Vagina (tissue), 2 donors: ENCODE data around the gene SPPL2A. TPM values are rescaled to one million over a fixed set of nuclear protein-coding genes. Genes with fewer than 3 reads are reported as not detected.
A peak's percentile ranks its signal among the peaks of the same experiment; 100 is the strongest.
"Not testable (repeated sequence)": the region's sequence is repeated elsewhere in the genome, so short reads cannot be mapped to it uniquely, and the experiment has no call there.

Experiments
- DNase-seq, 2 donors: peaks; one replicate each; pipeline ENCODE4 v3.0.0-alpha.2; 2017; ENCODE audit errors: extremely low spot score in 2 of 2
- H3K27ac ChIP-seq: fragments of 200-600 bp; sonication (generic); one replicate; pipeline ENCODE4 v1.5.1; 2019
- H3K27me3 ChIP-seq: fragments of 200-600 bp; sonication (generic); one replicate; pipeline ENCODE4 v1.5.1; 2019
- H3K36me3 ChIP-seq, 2 donors: fragments of 200-600 bp; sonication (generic); one replicate each; pipeline ENCODE4 v1.5.1; 2017 to 2019
- H3K4me1 ChIP-seq: fragments of 200-600 bp; sonication (generic); one replicate; pipeline ENCODE4 v1.5.1; 2019
- H3K4me3 ChIP-seq, 2 donors: fragments of 200-600 bp; sonication (generic); 1 replicate in 1 of 2; 2 replicates in 1 of 2; pipeline ENCODE4 v1.5.1; 2016 to 2019
- H3K9me3 ChIP-seq: fragments of 200-600 bp; sonication (generic); one replicate; pipeline ENCODE4 v1.5.1; 2019
- CTCF ChIP-seq, 3 experiments: fragments of 450-650 bp in 2 of 3; fragments of 200-600 bp in 1 of 3; sonication (generic) in 1 of 3; IDR thresholded peaks; one replicate each; pipeline ENCODE4 v1.5.1; 2017 to 2019; ENCODE audit warnings: antibody characterized with exemption in 3 of 3, mild to moderate bottlenecking in 2 of 3, moderate library complexity in 2 of 3
- POLR2A ChIP-seq, 2 donors: fragments of 450-650 bp; IDR thresholded peaks; one replicate each; pipeline ENCODE4 v1.6.1; 2017; ENCODE audit warnings: antibody characterized with exemption in 2 of 2, mild to moderate bottlenecking in 2 of 2, moderate library complexity in 2 of 2
- POLR2AphosphoS5 ChIP-seq, 2 donors: sonication (generic); formaldehyde crosslinking; IDR thresholded peaks; one replicate each; pipeline ENCODE4 v1.9.0; 2017; ENCODE audit warnings: antibody characterized with exemption in 2 of 2, mild to moderate bottlenecking in 2 of 2, low read depth in 1 of 2; ENCODE audit not compliant: insufficient read depth in 1 of 2
- intact Hi-C: fragments of 100-400 bp; cut with DNase I; formaldehyde crosslinking; loops from one replicate; pipeline ENCODE4 v1.15.1; 2023
- total RNA-seq: library from RNA; depleted of rRNA; stranded (reverse); fragments of >200 nt; gene quantifications from one replicate; pipeline ENCODE4 v1.2.3, GENCODE V29; 2016

Gene SPPL2A
- 147 TPM for total RNA-seq

- intact Hi-C loops: no loop called here
- peak in 1 of 2 donors; percentile 88 for DNase-seq
- Histone ChIP-seq H3K36me3 (no peaks in the 10 kb centered on the region), H3K27ac (peak within 1 kb of the TSS; percentile 92), H3K9me3 (no peaks in the 10 kb centered on the region), H3K4me3 (peak within 1 kb of the TSS; percentile 69 to 86), H3K27me3 (no peaks in the 10 kb centered on the region), H3K4me1 (peaks cover 30% of the 10 kb centered on the region)
- TF ChIP-seq POLR2A (IDR thresholded peaks at IDR 0.05) (peak in 1 of 2 donors; percentile 58), CTCF (IDR thresholded peaks at IDR 0.05) (no peak), POLR2AphosphoS5 (IDR thresholded peaks at IDR 0.05; ENCODE audit: insufficient read depth in 1 of 2, low read depth in 1 of 2) (peak; percentile 32 to 80)
These were observed at the start of gene SPPL2A for GRCh38 chr15:50765195-50765967. Gene SPPL2A, minus strand, starts transcription at chr15:50765706. Its CDS starts 173 bp downstream, at chr15:50765533.

GRCh38 chr15:50814634-50815033 lies 49.1 kb upstream of the SPPL2A start:
- Histone ChIP-seq H3K27ac (no peak overlapping the region), H3K4me3 (no peak overlapping the region), H3K4me1 (no peaks in the 10 kb centered on the region), H3K9me3 (no peaks in the 10 kb centered on the region), H3K27me3 (no peaks in the 10 kb centered on the region), H3K36me3 (no peaks in the 10 kb centered on the region)
- no peak for TF ChIP-seq CTCF (IDR thresholded peaks at IDR 0.05)
- DNase-seq: no peak
- intact Hi-C loops: no loop called here

GRCh38 chr15:50813865-50814264 lies 48.4 kb upstream of the SPPL2A start:
- DNase-seq: no peak
- H3K9me3 ChIP-seq: no peaks in the 10 kb centered on the region
- TF ChIP-seq POLR2A (IDR thresholded peaks at IDR 0.05) (no peak), POLR2AphosphoS5 (IDR thresholded peaks at IDR 0.05; ENCODE audit: insufficient read depth in 1 of 2, low read depth in 1 of 2) (no peak), CTCF (IDR thresholded peaks at IDR 0.05) (no peak)

GRCh38 chr15:50813089-50813488 lies 47.6 kb upstream of the SPPL2A start:
- no peak for TF ChIP-seq CTCF (IDR thresholded peaks at IDR 0.05)
- no peak for TF ChIP-seq POLR2AphosphoS5 (IDR thresholded peaks at IDR 0.05; ENCODE audit: insufficient read depth in 1 of 2, low read depth in 1 of 2)
- no peak for TF ChIP-seq POLR2A (IDR thresholded peaks at IDR 0.05)
- no peak overlapping the region for H3K4me3 ChIP-seq
- H3K27ac ChIP-seq: no peak overlapping the region
- no peaks in the 10 kb centered on the region for H3K36me3 ChIP-seq
- no peaks in the 10 kb centered on the region for H3K9me3 ChIP-seq
- H3K27me3 ChIP-seq: no peaks in the 10 kb centered on the region
- no peaks in the 10 kb centered on the region for H3K4me1 ChIP-seq
- intact Hi-C loops: no loop called here
- DNase-seq: no peak

More at GRCh38 chr15:50813865-50814264, 48.4 kb upstream of the SPPL2A start:
- Histone ChIP-seq H3K36me3 (no peaks in the 10 kb centered on the region), H3K27me3 (no peaks in the 10 kb centered on the region), H3K4me3 (no peak overlapping the region), H3K27ac (no peak overlapping the region), H3K4me1 (no peaks in the 10 kb centered on the region)
- intact Hi-C loops: no loop called here

GRCh38 chr15:50812181-50812506 lies 46.6 kb upstream of the SPPL2A start:
- H3K4me3 ChIP-seq, H3K36me3 ChIP-seq, H3K27ac ChIP-seq, H3K4me1 ChIP-seq, intact Hi-C loops, H3K27me3 ChIP-seq, H3K9me3 ChIP-seq, DNase-seq: not testable (repeated sequence)

GRCh38 chr15:50811461-50812180 lies 46.1 kb upstream of the SPPL2A start:
- H3K4me1 ChIP-seq, H3K27me3 ChIP-seq, intact Hi-C loops, H3K4me3 ChIP-seq, DNase-seq, H3K27ac ChIP-seq, H3K9me3 ChIP-seq, H3K36me3 ChIP-seq: not testable (repeated sequence)
